ENCODE results near the gene CXCL8. TPM values are rescaled to one million over a fixed set of nuclear protein-coding genes. Genes with fewer than 3 reads are reported as not detected.

The CXCL8 gene
- total and polyA plus RNA-seq, 2 donors (not counting 3 experiments of a cell fraction or from before 2014, with no cell fraction given) = 6.4 to 12.6 TPM

- no peak overlapping the region for H3K4me3 ChIP-seq (replicated peaks in 1 of 3; ENCODE audit: insufficient read depth in 1 of 3, low read depth in 1 of 3, low read length in 3 of 3)
- H3K9me3 ChIP-seq (replicated peaks; ENCODE audit: control insufficient read depth, insufficient read depth, low read length) = no peaks in the 10 kb centered on the region
- no peaks in the 10 kb centered on the region for H3K9me1 ChIP-seq (replicated peaks; ENCODE audit: control insufficient read depth, extremely low read depth, insufficient read depth, low read length)
- peaks cover 40% of the 10 kb centered on the region for H3K4me1 ChIP-seq (ENCODE audit: control insufficient read depth, extremely low read depth, insufficient read depth, low read length)
- H3K36me3 ChIP-seq (ENCODE audit: control insufficient read depth in 2 of 2, extremely low read depth in 1 of 2, insufficient read depth in 2 of 2, low read length in 2 of 2) = no peaks in the 10 kb centered on the region
- H3K4me2 ChIP-seq (ENCODE audit: insufficient read depth, low read length) = no peak overlapping the region
- no peaks in the 10 kb centered on the region for H3K27me3 ChIP-seq (ENCODE audit: control insufficient read depth in 2 of 2, insufficient read depth in 2 of 2, low read length in 2 of 2)
- H3K27ac ChIP-seq (ENCODE audit: insufficient read depth, low read depth, low read length) = no peak overlapping the region
- ChIA-PET CTCF (no interaction called here), POLR2A (no interaction called here)
- BruUV-seq (replicated peaks) = no TSS peak
- FAIRE-seq (no peak), DNase-seq (ENCODE audit: low read depth, low spot score) (no peak)
- TF ChIP-seq CTCF (IDR thresholded peaks at IDR 0.05; ENCODE audit: extremely low read depth in 1 of 2, insufficient read depth in 1 of 2, low read depth in 1 of 2, low read length in 2 of 2) (no peak), GATA2 (IDR thresholded peaks at IDR 0.05; ENCODE audit: insufficient read depth, insufficient read length, low read depth, low read length) (no peak), JUN (IDR thresholded peaks at IDR 0.05; ENCODE audit: borderline replicate concordance, insufficient read depth, insufficient read length, low read depth) (no peak), POLR2AphosphoS5 (IDR thresholded peaks at IDR 0.05; ENCODE audit: insufficient read depth, low read depth, low read length) (no peak), EZH2 (IDR thresholded peaks at IDR 0.05; ENCODE audit: borderline replicate concordance, low read depth, low read length, severe bottlenecking) (no peak), MYC (IDR thresholded peaks at IDR 0.05; ENCODE audit: low read depth, low read length) (no peak), MAX (IDR thresholded peaks at IDR 0.05; ENCODE audit: insufficient read depth, insufficient read length) (no peak), FOS (IDR thresholded peaks at IDR 0.05; ENCODE audit: borderline replicate concordance, insufficient read depth, low read length) (no peak), POLR2A (IDR thresholded peaks at IDR 0.05; ENCODE audit: low read depth, low read length) (no peak)
- intact Hi-C loops (cut with micrococcal nuclease) = no loop called here
- H3K9ac ChIP-seq (replicated peaks; ENCODE audit: extremely low read depth, insufficient read depth, low read length) = no peak overlapping the region
- no peaks in the 10 kb centered on the region for H4K20me1 ChIP-seq (replicated peaks; ENCODE audit: control insufficient read depth, extremely low read depth, insufficient read depth, low read length)
- no peak overlapping the region for H2AFZ ChIP-seq (ENCODE audit: low read depth, low read length)
- dilution Hi-C loops (cut with MboI; ENCODE audit: extremely low pct_ligation_motif_present, low sequenced_read_pairs) = no loop called here
- no peaks in the 10 kb centered on the region for H3K79me2 ChIP-seq (ENCODE audit: control insufficient read depth, insufficient read depth, low read length)
Observed at GRCh38 chr4:73710094-73710493, 30.3 kb upstream of the CXCL8 start.
